HTERT RPE-1 (cell line): ENCODE results near the gene CSNK2A3.
"Not testable (repeated sequence)": the region's sequence is repeated elsewhere in the genome, so short reads cannot be mapped to it uniquely, and the experiment has no call there.

Source experiments
- in situ Hi-C: fragments of 300-500 bp; cut with MboI; formaldehyde crosslinking; loops from 4 replicates; pipeline ENCODE4 v1.14.3; 2020; ENCODE audit warnings: low sequenced_read_pairs

CSNK2A3 gene

DNA sequence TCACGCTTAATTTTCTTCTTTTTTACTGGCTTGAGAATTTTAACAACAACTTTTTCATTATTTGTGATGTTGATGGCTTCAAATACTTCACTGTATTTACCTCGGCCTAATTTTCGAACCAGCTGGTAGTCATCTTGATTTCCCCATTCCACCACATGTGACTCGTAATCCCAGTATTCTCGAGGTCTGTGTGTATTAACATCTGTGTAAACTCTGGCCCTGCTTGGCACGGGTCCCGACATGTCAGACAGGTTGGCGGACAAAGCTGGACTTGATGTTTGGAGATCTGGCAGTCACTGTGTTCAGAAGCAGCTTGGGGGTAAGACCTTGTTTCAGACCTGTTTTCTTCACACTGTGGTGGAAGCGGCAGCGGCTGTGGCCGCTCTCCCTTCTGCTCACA, at the start of gene CSNK2A3:
TSS of gene CSNK2A3 (minus strand) at position 373 of the 400 bp plus-strand sequence. CDS start at position 242, 131 bp downstream.
- in situ Hi-C loops = not testable (repeated sequence)

DNA sequence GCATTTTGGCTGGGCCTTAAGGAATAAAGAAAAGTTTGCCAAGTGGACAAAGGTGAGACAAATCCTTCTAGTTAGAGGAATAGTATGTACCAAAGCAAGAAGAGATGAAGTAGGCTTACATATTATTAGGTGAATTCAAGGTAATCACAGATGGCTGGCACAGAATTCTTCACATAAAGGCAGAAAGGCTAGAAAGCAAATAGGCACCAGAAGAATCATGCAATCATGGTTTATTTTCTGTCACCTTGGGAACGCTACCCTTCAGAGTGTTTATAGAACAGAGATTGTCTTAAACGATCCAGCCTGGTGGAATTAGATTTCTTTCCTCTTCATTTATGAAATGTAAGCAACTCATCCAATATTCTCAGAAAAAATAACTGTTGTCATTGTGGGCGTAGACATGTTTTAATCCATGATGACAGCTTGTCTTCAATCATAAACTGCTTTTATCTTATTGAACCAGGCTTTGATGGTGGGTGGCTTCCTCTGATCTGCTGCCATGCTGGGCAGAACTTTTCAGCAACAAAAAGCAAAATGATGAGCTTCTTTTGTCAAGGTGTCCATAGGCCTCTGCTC, 49.0 kb upstream of the CSNK2A3 start:
- in situ Hi-C loops = no loop called here

DNA sequence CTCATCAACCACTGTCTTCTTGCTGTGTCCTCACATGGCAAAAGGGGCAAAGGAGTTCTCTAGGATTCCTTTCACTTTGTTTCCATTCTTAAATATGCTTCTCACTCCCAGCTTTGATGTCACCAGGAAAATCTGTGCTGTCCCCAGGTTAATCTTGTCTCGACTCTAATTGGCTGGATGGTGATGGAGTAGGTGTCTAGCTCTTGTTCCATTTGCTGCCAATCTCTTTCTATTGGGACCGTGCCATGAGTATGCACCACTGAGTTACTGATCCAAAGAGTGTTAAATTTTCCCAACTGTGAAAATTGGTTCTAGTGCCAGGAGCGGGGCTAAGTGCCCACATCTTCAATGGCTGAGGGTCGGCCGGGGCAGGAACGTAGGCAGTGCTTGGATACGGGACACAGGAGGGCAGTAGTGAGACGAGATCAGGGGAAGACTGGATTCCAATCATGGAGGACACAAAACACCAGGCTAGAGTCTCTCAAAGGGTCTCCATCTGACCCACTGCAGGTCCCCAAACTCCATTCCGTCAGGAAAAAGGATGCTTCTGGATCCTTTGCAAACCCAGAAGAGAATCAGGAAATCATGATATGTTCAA, 47.7 kb upstream of the CSNK2A3 start:
- in situ Hi-C loops = no loop called here

DNA sequence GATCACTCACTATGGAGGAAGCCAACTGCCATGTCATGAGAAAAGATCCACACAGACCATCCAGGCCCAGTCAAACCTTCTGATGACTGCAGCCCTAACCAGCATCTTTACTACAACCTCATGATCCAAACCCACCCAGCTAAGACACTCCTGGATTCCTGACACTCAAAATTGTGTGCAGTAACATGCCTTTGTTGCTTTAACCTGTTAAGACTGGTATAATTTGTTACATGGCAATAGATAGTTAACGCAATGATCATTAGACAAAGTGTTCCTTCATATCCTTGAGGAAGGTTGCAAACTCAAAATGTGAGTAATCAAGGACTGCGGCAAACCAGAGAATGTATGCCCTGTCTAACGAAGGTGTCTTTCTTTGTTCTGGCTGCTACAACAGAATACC, 47.1 kb upstream of the CSNK2A3 start:
- in situ Hi-C loops = no loop called here

DNA sequence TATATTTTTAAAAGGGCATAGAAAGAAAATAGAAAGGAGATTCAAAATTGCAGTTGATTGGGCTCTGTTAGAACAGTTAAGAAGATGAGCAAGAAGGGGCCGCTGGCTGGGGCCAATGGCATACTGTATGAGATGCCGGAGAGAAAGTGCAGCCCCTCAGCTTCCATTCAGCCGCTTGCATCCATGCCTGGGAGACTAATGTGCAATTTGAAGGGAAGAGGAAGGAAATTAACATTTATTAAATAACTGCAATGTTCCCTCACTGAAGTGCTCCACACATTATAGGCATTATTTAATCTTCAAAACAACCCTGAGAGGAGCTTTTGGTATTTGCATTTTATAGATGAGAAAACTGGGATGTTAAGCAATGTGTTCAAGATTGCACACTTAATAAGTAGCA, 44.7 kb upstream of the CSNK2A3 start:
- in situ Hi-C loops = no loop called here

DNA sequence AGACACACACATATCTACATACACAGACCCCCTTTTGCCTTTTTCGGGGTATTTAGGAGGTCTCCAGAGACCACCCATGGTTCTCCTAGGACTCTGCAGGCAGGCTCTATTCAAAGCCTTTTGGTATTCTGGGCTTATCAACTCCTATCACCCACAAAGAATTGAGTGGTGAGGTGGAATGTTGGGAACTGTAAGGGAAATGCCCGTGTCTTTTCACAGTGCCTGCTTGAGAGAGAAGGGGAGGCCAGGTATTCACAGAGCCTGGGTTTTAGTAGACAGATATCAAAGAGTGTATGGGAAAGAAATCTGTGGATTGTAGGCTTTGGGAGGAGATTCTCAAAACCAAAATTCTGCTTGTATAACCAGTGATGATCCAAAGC, 44.0 kb upstream of the CSNK2A3 start:
- in situ Hi-C loops = no loop called here

DNA sequence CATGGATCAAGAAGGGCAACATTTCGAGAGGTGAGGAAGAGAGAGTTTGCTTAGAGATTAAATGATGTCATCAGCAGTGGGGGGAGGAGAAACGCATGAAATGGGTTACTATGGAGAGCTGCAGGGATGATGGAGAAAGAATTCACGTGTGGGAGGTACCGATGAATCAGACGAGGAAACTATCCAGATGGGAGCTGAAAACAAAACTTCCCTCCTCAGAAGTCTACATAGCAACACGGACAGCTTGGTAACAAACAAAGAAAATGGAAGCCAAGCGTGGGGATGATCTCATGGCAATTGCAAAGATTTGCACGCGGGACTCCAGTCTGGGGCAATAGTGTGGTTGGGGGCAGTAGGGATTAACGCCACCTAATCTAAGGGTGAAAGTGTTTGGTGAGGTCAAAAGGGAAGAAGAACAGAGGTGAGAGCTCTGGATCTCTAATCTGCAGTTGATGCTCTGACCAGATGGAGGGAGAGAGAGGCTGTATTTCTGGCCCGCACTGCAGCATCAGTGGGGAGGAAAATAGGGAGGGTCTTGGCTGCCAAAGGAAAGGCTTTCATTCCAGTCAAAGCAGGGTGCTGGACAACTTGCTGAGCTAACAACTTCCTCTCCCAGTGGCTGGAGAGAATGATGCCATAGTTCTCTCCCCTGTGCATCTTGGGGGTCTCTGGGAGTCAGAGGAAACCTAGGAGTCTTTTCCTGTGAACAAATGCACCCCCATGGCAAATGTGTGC, 43.4 kb upstream of the CSNK2A3 start:
- in situ Hi-C loops = no loop called here

DNA sequence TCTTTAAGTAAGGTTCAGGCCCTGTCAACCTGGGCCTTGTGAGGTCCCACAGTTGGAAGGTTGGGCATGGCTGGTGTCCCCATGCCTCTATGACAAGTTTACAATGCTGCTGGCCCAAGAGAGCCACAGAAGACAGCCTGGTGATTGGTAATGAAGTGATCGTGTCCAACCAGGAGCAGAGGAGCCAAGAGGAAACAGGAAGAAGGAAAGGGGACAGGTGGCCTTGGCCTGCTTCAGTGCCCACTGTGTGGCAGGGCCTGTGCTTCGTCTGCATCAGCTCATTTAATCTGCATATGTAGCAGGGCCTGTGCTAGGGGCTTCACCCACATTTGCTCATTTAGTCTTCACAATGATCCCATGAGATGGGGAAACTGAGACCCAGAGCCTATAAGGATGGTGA, 42.1 kb upstream of the CSNK2A3 start:
- in situ Hi-C loops = no loop called here

DNA sequence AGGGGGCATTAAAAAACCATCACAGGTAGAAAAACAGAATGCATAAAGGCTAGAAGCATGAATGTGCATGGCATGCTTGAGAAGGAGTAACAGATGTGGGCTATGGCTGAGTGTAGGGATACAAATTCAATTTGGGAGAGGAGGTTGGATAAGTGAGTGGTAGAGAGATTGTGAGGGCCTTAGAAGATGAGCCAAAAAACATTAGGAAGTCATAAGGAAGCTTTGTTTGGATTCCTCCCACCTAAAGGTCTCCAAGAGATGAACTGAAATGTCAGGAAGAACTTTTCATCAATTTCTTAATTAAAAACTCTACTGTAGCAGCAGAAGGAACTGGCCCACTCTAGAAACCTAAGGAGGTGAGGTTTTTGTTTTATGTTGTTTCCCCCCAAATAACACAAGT, 41.2 kb upstream of the CSNK2A3 start:
- in situ Hi-C loops = no loop called here

DNA sequence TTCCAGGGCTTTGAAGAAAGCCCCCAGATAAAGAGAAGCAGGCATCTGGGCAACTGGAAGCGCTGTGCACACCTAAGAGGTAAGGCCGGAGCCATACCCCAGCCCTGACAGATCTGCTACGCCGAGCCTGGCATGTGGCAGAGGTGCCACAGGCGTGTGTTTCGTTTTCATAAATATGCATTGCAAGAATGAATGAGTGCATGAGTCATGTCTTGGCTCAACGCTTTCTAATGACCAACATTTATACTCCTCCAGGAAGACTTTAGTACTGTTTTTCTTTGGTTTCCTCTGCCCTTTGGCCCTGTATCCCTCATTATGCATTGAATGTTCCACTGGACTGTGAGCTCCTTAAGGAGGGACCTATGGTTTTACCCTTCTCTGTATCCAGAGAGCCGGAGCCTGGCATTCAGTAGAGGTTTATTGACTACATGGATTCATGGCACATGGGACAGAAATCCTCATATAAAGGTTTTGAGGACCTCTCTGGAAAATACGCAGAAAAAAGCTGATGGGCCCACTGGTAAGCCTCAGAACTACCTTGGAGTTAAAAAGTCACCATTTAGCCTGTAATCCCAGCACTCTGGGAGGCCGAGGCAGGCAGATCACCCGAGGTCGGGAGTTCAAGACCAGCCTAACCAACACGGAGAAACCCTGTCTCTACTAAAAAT, 38.9 kb upstream of the CSNK2A3 start:
- in situ Hi-C loops = no loop called here

DNA sequence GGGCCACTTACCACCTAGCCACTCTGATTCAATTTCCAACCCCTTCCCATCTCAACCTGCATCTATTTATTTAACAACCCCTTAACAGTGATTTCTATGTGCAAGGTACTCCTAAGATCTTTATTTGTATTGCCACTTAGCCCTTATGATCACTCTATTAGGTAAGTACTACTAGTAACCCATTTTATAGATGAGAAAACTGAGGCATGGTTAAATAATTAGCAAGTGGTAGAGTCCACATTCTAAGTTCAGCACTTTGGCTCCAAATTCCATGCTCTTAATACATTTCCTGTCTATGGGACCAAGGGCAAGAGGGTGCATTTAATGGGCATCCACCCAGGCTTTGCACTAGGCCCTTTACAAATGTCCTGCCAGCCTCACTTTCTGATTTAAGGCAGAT, 38.1 kb upstream of the CSNK2A3 start:
- in situ Hi-C loops = no loop called here

DNA sequence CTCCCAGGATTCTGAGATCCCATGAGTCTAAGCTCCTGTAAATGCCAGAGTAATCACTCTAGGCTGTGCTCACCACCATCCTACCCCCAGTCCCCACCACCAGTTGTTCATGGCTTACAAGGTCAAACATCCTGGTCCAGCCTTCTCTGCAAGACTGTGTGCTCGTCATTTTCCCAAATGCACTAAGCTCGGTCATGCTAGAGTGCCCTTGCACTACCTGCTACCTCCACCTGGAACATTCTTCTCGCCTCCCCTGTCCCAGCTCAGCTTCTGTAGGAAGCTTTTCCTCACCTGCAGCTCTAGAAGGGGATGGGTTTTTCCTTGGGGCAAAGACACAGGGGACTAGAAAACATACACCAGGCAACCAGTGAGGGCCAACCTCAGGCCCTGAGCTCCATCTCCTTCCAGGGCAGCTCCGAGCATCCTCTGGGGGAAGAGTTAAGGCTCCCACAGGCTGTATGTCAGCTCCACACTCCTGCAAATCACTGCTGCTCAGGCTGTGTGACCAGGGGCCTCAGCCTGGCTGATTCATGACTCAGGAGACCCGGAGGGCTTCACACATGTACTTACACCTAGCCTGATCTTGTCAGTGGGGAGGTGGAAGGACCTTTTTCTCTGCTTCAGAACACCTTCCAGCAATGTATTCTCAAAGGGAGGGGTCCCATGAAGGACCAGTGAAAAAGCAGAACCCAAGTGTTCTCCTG, 37.2 kb upstream of the CSNK2A3 start:
- in situ Hi-C loops = no loop called here

DNA sequence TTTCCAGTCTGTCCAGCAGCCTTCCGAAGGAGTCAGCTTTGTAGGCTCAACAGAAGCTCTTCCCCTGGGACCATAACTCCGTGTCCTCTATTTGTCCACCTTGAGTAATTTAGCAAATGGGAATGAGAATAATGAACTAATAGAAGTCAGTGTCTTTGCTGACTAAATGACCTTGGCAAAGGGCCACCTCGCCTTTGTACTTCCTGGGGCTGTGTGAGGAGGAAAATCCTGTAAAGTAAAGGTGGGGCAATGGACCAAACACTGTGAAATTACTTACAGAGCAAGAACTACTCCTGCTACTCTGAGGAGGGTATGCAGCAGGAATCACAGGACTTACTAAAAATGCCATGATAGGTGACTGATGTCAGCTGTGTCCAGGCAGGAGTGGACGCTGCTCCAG, 36.2 kb upstream of the CSNK2A3 start:
- in situ Hi-C loops = no loop called here

DNA sequence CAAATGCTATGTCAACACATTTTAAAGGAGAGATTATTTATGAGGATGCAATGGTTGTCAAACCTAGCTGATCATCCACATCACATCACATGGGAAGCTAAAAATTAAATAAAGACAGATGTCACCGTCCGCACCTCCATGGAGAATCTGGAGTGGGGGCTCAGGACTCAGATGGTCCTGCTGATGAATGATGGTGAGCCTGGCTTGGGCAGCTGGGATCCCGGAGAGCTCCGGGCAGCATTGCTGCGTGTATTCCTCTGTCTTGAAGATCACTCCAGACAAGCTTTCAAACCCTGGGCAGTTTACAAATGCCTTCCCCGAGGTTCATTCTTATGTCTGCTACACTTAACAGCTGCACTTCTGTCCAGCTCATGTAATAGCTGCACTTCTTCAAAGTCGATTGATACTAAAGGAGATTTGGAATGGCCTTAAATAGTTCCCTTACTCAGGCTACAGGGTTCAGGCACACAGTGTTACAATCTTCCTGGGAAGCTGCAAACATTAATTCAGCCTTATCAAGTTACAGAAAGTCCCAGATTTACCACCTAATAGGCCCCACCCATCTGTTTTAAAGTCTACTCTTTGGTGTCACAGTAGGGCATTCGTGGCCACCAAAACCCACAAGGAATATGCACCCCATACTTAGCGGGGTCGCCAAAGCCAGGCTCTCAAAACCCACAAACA, 34.7 kb upstream of the CSNK2A3 start:
- in situ Hi-C loops = no loop called here

DNA sequence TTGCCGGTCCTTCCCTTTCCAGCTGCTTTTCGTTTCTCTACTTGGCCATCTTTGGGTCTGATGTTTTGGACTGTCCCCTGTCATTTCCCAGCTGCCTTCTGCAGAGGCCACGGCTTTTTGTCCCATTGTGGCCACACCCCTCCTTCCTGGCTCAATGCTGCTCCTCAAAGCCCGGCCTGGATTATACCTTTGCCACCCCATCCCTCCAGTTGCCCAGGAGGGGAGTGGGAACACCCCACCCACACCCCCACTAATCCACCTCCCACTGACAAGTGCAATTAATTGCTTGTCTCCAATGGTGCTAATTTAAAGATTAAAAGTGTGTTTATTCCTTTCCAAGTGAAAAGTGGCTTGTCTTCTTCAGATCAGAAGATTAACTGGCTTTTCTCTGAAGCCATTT, 34.2 kb upstream of the CSNK2A3 start:
- in situ Hi-C loops = no loop called here

DNA sequence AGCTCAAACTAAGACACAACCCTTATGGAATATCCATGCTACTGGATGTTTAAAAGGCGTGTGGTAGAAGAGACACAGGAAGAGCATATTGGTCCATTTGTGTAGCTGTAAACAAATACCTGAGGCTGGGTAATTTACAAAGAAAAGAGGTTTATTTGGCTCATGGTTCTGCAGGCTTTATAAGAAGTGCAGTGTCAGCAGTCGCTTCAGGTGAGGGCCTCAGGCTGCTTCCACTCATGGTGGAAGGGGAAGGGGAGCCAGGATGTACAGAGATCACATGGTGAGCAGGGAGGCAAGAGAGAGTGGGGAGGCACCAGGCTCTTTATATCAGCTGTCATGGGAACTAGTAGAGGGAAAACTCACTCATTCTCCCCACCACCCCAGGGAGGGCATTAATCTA, 31.8 kb upstream of the CSNK2A3 start:
- in situ Hi-C loops = no loop called here

DNA sequence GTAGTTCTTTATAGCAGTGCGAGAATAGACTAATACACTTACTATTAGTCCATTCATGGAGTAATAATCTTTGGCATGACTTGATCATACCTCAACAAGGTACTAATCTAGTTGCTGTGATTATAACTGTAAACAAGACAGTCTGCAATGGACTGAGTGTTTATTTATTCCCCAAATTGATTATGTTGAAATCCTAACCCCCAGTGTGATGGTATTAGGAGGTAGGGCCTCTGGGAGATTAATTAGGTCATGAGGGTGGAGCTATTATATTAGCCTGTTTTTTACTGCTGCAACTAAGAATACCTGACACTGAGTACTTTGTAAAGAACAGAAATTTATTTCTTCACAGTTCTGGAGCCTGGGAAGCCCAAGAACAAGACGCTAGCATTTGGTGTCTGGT, 30.9 kb upstream of the CSNK2A3 start:
- in situ Hi-C loops = no loop called here

DNA sequence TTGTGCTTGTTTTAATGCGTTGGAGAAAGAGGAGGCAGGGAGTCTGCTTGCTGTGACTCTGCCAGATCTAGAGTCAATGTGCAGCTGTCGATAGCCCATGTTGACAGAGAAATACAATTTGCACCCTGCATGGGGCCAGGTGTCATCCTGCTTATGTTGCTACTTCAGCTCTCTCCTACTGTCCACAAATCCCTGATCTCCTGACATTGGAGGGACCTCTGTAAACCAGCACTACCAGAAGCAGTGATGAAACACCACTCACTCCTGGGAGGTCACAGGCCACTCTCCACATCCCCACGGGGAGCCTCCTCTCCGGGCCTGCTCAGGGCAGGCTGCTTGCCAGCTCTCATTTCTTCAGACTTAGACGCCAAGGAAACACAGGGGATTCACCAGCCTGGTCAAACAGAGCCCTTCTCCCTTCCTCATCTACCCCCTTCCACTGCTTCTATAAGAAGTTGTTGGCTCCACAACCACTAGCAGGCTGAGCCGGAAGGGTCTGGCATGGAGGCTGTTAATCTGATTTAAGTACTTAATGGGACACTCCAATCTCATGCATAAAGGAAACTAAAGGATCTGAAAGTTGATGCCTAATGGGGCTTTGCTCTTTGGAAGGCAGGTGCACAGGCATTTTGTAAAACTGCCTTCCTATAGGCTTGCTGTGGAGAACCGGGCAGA, 29.9 kb upstream of the CSNK2A3 start:
- in situ Hi-C loops = no loop called here

DNA sequence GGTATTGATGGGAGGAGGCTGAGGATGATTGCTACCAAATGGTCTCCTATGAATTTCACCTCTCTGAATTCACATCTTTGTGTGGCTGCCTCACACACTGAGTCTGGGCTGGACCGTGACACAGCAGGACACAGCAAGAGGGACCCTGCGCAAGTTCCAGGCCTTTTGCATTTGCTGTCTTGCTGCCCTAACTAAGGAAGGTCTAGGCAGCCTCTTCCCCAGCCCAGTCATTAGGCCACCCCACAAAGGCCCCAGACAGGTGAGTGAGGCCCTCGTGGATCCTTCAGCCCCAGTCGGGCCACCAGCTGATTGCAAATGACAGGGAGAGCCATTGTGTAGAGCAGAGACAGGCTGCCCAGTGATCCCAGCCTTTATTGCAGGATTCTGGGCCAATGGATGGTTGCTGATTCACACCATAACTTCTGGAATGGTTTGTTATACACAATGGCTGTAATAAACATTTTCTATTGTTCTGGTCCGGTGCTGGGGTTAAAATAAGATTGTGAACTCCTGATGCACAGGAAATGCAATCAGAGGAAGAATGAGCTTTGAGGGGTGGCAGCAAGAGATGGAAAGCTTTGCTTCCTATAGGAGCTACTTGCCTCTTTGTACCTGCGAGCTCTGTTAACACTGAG, 28.5 kb upstream of the CSNK2A3 start:
- in situ Hi-C loops = no loop called here

DNA sequence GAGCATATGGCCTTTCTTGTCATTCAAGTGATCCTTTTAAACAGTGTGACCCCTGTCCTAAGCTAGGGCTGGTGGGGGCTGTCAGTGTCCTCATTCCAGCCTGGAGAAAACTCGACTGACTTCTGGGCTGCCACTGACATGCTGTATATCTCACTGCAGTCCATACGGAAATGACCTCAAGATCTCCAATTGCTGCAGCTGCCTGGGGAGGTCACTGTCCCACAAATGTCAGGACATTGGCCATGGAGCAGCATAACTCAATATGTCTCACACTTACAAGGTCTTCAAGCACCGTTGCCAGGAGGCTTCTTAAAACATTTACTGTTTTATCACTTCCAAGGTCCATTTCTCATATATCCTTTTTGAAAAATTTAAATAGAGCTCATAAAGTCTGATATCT, 27.8 kb upstream of the CSNK2A3 start:
- in situ Hi-C loops = no loop called here
